Activated T-cell treated with anti-CD3 and anti-CD28 coated beads for 24 hours (primary cell): ENCODE data around the gene FGF5.
"Not testable (repeated sequence)": the region's sequence is repeated elsewhere in the genome, so short reads cannot be mapped to it uniquely, and the experiment has no call there.

Experiments
- DNase-seq: peaks from one replicate; pipeline ENCODE4 v3.0.0-alpha.2; 2020; ENCODE audit warnings: low read depth

The FGF5 gene, protein sequence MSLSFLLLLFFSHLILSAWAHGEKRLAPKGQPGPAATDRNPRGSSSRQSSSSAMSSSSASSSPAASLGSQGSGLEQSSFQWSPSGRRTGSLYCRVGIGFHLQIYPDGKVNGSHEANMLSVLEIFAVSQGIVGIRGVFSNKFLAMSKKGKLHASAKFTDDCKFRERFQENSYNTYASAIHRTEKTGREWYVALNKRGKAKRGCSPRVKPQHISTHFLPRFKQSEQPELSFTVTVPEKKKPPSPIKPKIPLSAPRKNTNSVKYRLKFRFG

DNA sequence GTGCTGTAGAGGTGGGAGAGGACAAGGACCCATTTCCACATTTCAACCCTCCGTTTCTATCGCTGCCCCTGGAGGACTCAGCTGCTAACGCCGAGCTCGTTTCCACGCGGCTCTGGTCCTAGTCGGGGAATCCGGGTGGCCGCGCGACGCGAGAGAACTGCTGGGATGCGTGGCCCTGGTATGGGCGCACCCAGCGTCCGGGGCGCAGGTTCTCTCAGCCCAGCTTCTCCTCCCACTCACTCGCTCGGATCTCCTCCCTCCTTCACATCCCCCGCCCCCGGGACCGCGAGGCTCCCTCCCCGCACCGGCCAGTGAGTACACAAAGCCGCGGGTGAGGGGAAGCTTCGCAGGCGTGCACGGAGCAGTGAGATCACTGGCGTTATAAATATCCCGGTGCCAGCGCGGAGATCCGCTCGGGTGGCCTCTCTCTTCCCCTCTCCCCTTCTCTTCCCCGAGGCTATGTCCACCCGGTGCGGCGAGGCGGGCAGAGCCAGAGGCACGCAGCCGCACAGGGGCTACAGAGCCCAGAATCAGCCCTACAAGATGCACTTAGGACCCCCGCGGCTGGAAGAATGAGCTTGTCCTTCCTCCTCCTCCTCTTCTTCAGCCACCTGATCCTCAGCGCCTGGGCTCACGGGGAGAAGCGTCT is at the start of gene FGF5:
Gene FGF5 (plus strand): TSS at position 412 of the 649 bp plus-strand sequence. CDS start 161 bp downstream, at position 573.
- no peak for DNase-seq

DNA sequence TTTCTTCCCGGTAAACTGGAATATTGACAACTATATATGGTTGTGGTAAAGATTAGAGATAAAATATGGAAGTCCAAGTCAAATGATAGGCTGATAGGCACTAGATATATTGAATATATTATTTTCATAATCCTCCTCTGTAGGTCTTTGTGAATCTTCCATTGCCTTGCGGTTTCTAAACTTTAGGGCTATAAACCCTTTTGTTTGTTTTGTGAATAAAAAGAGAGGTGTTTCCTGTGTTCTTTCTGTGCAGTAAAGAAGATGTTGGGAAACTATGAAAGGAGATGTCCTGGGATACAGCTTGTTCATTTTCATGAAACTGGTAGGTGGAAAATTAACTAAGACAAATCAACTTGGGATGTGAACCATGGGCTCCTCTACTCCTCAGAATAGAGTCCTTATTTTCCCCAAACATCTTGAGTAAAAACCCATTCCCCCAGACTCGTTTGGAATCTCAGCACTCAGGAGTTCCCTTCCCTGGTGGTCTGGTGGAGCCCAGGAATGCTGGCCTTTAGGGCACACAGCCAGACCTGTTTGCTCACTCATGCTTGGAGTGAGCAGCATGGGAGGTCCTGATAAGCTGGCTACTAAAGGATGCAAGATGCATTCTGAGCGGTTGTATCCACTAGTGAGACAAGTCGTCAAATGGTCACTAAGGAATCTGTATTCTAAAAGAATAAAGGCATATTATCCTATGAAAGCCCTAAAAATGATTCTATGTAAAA is 47.0 kb upstream of the FGF5 start:
- no peak for DNase-seq

DNA sequence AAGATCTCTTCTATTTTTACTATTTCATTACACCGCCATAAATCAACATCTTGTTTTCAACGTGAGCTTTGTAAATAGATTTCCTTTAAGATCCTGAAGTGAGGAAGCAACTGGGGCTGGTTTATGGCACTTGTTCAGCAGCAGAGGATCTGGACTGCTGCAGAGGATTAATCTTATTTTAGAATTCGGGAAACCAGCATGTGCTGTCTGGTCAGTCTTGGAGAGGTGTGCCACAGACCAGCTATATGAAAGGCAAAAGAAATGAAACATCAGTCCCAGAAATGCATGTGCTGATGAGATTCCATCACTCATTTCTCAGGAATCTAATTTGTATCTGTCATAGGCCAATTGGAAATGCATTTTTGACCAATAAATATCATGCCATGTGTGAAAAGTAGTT is 45.8 kb upstream of the FGF5 start:
- no peak for DNase-seq

DNA sequence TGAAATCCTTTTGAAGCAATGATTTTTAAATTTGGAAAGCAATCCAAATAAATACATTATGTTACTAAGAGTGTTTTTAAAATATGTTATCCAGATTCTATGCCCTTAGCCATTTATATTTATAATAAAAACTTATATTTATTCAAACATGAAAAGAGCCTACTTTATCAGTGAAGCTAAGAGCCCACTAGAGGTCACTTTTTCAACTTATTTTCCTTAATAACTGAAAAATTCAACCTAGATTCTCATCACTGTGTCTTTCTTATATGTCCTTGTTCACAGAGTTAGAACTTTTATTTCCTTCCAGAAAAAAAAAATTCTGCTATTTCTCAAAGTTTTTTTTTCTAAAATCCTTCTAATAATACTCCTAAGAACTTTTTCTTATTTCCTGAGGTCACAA is 45.3 kb upstream of the FGF5 start:
- DNase-seq: no peak

DNA sequence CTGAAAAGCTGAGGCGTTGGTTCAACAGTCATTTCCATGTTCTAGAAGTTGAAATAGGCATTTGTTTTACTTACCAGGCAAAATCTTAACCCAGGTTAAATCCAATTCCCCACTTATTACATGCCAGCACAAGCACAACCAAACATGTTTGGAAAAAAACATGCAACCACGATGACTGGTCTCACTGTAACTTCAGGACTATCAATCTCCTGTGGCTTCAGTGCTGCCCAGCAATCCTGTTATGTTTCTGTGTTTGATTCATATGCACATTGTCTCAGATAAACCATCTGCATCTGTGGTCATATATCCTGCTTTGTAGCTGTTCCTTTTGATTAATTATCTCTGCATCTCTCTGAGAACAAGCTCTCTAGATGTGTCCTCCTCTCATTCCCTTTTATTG is 40.9 kb upstream of the FGF5 start:
- DNase-seq: no peak

DNA sequence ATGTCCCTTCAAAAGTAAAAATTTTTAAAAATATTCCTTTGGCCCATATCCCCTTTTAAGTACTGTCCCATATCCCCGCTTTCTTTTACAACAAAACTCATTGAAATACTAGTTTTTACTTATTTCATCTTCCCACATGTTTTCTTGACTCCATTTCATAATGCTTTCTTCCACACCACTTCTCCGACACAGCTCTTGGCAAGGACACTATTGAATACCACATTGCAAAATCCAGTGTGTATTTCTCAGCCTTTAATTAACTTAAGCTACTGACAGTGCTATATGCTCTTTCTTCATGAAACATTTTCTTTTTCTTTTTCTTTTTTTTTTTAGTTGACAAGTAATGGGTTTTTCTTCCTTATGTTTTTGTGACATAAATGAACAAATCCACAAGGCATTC is 40.4 kb upstream of the FGF5 start:
- no peak for DNase-seq

DNA sequence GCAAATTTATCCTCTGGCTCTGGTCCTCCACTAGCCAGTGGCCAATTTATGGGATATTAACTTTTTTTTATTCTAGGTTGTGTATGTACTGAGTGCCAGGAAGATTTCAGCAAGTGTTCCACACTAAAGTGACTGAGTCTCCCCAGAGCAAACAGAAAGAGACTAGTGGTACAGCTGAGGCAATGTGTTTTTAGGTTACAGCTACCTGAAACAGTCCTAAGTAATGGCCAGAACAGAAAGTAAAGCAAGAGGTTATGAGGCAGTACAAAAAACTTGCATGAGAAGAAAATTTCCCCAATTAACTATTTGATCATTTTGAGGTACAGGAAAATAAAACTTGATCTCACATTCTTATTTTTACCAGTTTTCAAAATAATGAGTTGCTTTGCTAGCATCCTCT is 38.0 kb upstream of the FGF5 start:
- DNase-seq: no peak

DNA sequence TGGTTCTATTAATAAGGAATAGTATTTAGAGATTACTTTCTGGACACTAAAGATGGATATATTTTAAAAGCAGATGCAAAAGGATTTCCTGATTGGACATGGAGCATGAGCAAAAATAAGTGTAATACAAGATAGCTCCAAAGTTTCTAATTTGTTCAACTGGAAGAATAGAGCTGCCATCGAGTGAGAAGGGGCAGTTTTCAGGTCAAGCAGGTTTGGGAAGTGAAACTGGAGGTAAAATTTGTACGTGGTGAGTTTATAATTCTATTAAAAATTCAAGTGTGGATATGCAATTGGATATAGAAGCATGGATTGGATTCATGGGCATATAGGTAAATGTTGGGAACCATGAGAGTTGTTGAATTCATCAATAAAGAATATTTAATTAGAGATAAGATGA is 37.3 kb upstream of the FGF5 start:
- DNase-seq: no peak

DNA sequence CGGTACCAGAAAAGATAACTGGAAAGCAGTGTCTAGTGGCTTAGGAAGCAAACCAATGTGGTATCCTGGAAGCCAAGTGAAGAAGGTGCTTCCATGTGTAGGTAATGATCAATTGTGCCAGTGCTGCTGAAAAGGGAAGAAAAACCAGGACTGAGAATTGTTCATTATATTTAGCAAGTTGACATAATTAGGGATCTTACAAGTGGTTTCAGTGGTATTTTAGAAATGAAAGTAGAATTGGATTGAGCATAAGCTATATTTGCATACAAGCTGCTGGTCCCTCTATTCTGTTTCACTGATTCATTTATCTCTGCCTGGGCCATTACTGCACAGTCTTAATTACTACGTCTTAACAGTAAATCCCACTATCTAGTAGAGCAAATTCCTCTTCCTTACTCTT is 36.9 kb upstream of the FGF5 start:
- no peak for DNase-seq

DNA sequence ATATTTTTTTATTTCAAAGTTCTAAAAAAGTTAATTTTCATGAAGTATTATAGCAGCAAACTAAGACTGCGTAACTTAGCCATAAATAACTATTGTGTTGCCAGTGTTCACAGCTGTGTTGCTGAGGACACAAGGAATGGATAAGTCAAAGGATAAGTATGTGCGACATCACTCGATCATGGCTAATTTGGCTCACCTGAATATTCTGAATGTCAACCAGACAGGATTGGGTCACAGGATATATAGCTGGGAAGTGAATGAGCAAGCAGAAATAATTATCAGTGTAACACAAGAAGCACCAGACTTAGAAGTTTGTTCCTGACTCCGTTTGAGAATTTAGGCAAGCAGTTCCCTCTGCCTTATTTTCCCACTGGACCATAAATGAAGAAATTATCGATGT is 35.3 kb upstream of the FGF5 start:
- DNase-seq: no peak

DNA sequence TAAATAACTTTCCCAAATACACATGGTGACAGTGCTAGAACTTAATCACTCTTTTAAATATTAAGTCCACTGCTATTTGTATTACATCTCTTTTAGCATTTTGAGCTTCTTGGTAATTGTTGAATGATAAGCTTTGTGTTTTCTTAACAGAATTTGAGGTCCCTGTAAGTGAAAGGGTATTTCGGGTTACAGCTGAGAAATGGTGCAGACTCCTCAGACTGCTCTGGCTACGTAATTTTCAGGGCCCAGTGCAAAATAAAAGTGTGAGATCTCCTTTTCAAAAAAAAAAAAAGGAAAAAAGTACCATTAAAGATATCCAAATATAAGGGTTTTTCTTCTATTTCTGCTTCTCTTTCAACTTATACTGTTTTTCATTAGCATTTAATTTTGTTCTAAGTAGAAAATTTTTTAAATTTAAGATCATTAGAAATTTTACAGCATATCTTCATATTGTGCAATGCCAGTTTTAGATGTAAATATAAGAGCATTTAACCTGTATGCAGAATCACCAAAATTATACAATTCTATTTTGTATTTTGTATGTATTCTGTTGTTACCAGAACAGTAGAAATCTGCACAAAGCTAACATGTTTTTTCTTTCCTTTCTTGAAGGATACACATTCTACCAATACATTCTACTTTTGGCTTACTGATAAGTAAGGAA is 33.6 kb upstream of the FGF5 start:
- DNase-seq: no peak

DNA sequence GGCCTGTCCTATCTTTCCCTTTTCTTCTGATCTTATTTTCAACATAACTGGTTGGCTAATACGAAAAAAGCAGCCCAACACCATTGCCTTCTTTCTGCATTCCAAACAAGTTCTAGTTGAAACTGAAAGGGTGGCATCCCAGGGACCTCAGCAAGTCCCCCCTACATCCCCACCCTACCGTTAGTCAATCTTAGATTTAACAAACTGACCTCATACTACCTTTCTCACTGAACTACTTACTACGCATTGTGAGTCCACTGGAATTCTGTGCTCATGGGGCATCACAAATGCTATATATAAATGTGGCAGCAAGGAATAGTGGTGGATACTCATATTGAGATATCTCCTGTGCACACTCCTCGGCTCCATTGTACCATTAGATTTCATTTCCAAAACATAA is 33.1 kb upstream of the FGF5 start:
- DNase-seq: no peak

DNA sequence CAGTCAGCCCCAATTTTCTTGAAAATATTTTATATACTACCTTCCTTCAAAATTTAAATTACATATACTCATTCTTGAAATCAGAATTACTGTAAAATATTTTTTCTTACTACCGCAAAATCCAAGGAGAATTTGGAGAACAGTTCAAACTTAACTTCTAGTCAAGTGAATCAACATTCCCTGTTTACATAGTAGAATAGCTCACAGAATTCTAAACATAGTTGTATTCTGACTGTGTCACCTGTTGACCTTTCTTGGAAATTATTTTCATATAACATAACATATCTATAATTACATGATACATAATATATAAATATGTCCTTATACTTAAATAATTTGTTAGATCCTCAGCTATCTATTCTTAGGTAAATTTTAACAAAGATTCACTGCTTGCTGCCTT is 31.0 kb upstream of the FGF5 start:
- DNase-seq: no peak

DNA sequence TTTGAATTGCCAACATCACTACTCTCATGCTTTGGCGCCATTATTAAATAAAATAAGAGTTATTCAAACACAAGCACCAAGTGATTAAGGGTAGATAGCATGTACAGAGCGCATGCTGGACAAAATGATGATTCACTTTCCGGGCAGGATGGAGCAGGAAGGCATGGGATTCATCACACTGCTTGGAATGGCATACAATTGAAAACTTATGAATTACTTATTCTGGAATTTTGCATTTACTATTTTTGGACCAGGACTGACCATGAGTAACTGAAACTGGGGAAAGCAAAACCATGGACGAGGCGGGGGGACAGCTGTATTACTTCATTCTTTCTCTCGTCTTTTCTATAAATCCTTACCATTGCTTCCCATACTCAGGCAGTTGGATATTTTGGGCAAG is 28.5 kb upstream of the FGF5 start:
- DNase-seq: no peak

DNA sequence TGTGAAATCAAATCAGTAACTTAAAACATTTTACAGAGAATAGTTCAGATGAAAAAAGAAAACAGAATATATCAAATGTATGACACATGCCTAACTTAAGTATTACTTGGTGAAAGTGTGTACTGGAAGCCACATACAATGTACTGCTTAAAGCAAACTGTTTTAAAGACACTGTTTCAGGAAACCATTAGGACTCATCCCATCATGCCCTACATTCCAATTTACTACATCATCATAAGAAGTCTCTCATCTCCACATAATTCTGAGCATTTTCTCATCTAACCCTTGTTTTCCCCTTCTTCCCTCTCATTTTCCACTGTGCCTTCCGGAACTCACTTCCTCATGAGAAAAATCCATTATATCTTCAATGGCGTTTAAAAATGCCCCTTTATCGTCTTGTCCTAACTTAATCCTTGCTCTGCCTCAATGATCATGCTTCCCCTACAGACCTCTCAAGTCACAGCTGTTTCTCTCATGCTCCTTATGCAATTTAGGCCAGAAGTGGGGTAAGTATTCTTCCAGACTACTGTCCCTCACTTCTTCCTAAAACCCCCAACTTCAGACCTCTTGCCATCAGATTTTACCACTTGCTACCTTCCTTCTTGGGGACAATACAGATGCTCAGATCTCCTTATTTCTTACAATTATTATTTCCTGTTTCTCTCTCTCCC is 26.8 kb upstream of the FGF5 start:
- DNase-seq: no peak

DNA sequence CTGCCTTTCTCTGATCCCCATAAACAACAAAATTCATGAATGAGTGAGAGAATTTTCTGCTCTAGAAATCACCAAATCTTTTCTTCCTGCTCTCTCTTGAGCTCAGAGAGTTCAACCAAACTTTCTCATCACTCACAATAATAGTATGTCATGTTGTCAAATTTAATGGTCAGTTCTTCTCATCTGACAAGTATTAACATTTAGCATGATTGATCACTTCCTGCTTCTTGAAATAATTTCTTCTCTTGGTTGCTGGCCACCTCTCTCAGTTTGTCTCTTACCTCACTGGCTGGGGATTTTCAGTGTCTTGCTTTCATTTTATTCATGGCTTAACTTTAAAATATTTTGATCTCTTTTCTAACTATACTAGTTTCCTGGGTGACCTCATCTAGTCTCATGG is 25.5 kb upstream of the FGF5 start:
- DNase-seq: no peak

DNA sequence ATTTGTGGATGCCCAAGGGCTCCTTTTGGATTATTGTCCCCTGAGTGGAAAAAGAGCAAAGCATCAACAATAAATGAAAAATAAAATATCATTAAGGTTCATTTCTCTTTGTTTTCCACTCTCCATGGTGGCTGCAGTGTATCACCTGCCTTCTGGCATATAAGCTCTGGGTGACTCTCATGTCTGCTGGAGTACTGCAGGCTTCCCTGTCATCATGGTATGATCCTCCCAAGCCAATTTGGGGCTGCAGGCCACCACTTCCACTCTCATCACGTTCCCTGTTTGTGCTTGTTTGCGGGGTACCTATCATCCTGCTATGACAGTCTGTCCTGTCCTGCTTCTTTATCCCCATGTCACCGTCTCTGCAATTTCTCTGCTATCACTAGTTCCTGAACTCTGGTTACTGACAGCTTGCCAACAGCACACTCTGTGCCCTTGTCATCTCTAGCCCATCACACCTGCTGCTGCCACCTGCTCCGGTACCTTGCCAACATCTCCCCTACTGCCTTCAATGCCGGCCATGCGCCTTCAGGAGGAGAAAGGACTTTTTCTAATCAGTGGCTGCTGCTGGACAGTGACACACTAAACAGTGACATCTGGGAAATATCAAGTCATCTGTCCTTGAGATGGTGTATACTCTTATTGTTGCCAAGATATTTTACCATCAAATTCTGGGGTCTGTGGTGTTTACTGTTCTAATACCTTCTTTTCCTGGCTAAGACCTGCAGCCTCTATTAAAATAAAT is 23.0 kb upstream of the FGF5 start:
- DNase-seq: no peak

DNA sequence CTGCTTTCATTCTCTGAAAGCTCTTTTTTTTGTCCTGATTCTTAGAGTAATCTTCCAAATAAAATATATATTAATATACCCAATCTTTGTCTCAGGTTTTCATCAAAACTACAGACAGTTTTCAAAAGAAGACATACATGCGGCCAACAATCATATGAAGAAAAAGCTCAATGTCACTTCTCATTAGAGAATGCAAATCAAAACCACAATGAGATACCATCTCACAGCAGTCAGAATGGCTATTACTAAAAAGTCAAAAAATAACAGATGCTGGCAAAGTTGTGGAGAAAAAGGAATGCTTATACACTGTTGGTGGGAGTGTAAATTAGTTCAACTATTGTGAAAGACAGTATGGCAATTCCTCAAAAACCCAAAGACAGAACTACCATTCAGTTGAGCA is 19.0 kb upstream of the FGF5 start:
- not testable (repeated sequence) for DNase-seq

DNA sequence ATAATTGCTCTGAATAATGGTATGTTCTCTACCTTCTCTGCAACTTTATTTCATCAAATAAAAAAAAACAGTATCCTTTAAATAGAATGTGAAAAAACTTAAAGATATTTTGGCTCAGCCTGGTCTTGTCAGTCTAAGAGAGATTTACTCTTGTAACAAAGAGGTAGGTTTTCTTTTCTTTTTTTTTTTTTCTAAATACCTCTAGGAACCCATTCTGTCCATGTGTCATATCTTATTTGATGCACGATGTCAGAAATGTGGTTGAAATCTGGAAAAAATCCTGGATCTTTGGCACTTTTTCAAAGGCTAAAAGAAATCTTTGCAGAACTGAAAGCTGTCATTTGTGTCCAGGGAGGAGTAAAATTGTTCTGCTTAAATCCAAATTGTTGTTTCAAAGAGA is 17.3 kb upstream of the FGF5 start:
- no peak for DNase-seq

DNA sequence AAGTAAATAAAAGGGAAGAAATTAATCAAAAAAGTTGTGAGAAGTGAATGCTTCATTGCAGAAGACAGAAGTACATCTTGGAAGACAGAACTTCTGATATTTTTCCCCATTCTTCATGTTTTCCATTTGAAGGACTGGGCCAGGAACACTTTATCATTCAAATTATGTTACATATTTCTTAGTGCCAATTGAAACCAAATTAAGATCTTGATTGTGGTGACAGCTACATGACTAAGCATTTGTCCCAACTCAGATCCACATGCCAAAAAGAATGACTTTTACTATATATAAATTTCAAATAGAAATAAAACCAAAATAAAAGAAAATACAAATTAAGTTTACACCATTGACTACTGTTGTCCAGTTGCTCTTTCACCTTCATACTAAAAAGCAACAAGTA is 14.0 kb upstream of the FGF5 start:
- no peak for DNase-seq

DNA sequence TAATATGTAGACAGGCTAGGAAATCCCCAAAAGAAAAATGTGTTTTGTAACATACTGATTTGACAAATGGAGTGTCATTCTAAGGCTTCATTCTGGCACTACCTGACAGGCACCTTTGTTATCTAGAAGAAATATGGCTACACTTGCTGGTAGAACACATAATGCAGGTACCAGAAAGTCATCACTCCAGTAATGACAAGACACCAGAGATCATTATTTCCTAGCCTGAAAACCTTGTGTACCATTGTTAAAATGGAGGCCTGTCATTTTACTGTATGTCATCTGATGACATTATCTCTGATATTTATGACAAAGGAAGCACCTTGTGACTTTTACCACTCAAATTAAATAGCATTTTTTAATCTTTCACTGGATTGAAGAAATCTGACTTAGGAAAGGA is 13.5 kb upstream of the FGF5 start:
- DNase-seq: no peak

DNA sequence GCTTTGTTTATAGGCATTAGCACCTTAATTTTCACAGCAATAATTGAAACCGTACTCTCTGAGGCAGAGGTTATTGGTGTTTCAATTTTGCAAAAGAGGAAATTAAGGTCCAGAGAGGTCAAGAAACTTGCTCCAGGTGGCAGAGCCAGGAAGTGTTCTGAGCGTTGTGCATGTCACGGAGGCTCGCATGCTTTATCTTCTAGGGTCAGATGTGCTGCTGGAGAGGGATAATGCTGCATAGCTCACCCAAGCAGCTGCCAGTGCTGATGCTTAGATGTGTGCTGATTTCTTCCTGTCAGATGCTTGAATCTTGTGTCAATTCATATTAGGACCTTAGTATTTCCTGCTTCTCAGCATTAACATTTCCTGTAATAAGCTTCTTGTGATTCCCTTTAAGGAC is 13.0 kb upstream of the FGF5 start:
- DNase-seq: no peak
